HFFc6 (cell line): ENCODE results near the gene FIS1. TPM values are rescaled to one million over a fixed set of nuclear protein-coding genes. Genes with fewer than 3 reads are reported as not detected.
"Not testable (repeated sequence)": the region's sequence is repeated elsewhere in the genome, so short reads cannot be mapped to it uniquely, and the experiment has no call there.

Experiments used
- DNase-seq: peaks from one replicate; pipeline ENCODE4 v3.0.0-alpha.2; 2018
- H3K27ac Mint-ChIP-seq: 2 replicates; pipeline ENCODE4 v1.8.0; 2020; ENCODE audit warnings: mild to moderate bottlenecking, mixed read lengths
- H3K27me3 Mint-ChIP-seq: 2 replicates; pipeline ENCODE4 v1.8.0; 2021; ENCODE audit warnings: mild to moderate bottlenecking, moderate library complexity, mixed read lengths; ENCODE audit not compliant: insufficient read depth
- H3K36me3 Mint-ChIP-seq: 2 replicates; pipeline ENCODE4 v1.8.0; 2021; ENCODE audit warnings: low read depth, mixed read lengths
- H3K4me1 Mint-ChIP-seq: 2 replicates; pipeline ENCODE4 v1.8.0; 2020; ENCODE audit warnings: low read depth, mixed read lengths
- H3K4me3 Mint-ChIP-seq: 2 replicates; pipeline ENCODE4 v1.8.0; 2020; ENCODE audit warnings: mild to moderate bottlenecking, moderate library complexity, mixed read lengths
- H3K9me3 Mint-ChIP-seq: 2 replicates; pipeline ENCODE4 v1.8.0; 2020; ENCODE audit warnings: mild to moderate bottlenecking, mixed read lengths
- CTCF ChIP-seq: fragments of 200-600 bp; sonication (generic); IDR thresholded peaks from 2 replicates; pipeline ENCODE4 v1.5.0; 2021; ENCODE audit warnings: antibody characterized with exemption, mild to moderate bottlenecking
- total RNA-seq, 6 experiments: library from RNA; stranded (reverse); fragmentation: NEBNext Ultra II Directional; extraction: Animal tissue kit (Norgen Biotek cat#: 25700); gene quantifications; 2 replicates in 1 of 6; 3 replicates in 5 of 6; pipeline ENCODE4 v1.2.3, GENCODE V29; 2021

Gene FIS1
- total RNA-seq, 6 experiments from 2014 or later = 160 to 220 (median 192) TPM

DNA sequence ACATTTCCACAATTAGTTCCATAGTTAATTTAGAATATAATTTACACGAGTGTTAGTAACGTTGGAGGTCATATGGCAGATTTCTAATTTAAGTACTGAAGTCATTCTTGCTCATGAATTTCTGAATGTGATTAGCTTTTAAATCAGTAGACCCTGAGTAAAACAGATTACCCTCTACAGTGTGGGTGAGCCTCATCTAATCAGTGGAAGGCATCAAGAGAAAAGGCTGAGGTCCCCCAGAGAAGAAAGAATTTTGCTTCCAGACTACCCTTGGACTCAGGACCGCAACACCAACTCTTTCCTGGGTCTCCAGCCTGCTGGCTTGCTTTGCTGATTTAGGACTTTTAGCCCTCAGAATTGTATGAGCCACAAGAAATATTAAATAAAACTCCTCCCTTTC lies 43.6 kb upstream of the FIS1 start:
- Mint-ChIP-seq H3K36me3 (no peaks in the 10 kb centered on the region), H3K4me1 (peaks cover 10% of the 10 kb centered on the region; the same call in 1 of the 2 replicates), H3K9me3 (no peaks in the 10 kb centered on the region), H3K27ac (no peak overlapping the region), H3K4me3 (no peak overlapping the region), H3K27me3 (peaks cover 52% of the 10 kb centered on the region)
- DNase-seq = no peak
- no peak for TF ChIP-seq CTCF

- H3K9me3 Mint-ChIP-seq = no peaks in the 10 kb centered on the region
- no peak for DNase-seq
- no peaks in the 10 kb centered on the region for H3K36me3 Mint-ChIP-seq
- peaks cover 47% of the 10 kb centered on the region for H3K27me3 Mint-ChIP-seq
- no peak overlapping the region for H3K4me3 Mint-ChIP-seq
- no peak overlapping the region for H3K27ac Mint-ChIP-seq
- H3K4me1 Mint-ChIP-seq = 0 out of 2 replicates have a peak, but pooled peaks cover 5% of the 10 kb centered on the region
- no peak for TF ChIP-seq CTCF
Observed at GRCh38 chr7:101287032-101287431, 42.2 kb upstream of the FIS1 start.

DNA sequence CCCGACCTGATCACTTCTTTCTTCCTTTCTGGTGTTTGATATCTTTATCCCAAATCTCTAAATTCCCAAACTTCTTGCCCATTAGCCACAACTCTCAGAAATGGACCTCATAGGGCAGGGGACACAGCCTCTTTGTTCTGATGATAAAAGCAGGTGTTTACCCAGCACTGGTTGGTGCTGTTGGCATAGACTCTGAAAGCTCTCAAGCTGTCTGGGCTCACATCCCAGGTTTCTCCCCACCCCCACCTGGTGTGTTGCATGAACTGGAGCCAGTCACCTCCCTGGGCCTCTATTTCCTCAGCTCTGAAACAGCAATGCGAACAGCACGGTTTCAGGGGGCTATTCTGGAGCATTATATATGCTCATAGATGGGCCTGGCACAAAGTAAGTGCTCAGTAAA lies 41.0 kb upstream of the FIS1 start:
- H3K36me3 Mint-ChIP-seq, H3K9me3 Mint-ChIP-seq, H3K4me3 Mint-ChIP-seq, H3K27ac Mint-ChIP-seq, DNase-seq, H3K4me1 Mint-ChIP-seq: not testable (repeated sequence)
- H3K27me3 Mint-ChIP-seq = peaks cover 49% of the 10 kb centered on the region

- no peak for DNase-seq
- no peak for TF ChIP-seq CTCF
- peaks cover 47% of the 10 kb centered on the region for H3K27me3 Mint-ChIP-seq
- H3K4me1 Mint-ChIP-seq = no peaks in the 10 kb centered on the region
- no peak overlapping the region for H3K27ac Mint-ChIP-seq
- no peaks in the 10 kb centered on the region for H3K36me3 Mint-ChIP-seq
- no peaks in the 10 kb centered on the region for H3K9me3 Mint-ChIP-seq
- no peak overlapping the region for H3K4me3 Mint-ChIP-seq
Observed at GRCh38 chr7:101285171-101285570, 40.3 kb upstream of the FIS1 start.

DNA sequence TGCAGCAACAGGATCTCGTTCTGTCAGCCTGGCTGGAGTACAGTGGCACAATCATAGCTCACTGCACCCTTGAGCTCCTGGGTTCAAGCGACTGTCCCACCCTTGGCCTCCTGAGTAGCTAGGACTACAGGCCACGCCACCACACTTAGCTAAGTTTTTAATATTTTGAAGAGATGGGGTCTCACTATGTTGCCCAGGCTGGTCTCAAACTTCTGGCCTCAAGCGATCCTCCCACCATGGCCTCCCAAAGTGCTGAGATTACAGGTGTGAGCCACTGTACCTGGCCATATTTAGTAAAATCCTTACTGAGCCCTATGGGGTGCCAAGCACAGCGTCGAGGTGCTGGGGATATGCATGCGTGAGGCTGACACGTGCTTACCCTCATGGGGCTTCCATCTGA lies 36.0 kb upstream of the FIS1 start:
- not testable (repeated sequence) for H3K4me1 Mint-ChIP-seq, DNase-seq, H3K36me3 Mint-ChIP-seq, H3K9me3 Mint-ChIP-seq, H3K4me3 Mint-ChIP-seq, H3K27ac Mint-ChIP-seq
- peaks cover 32% of the 10 kb centered on the region for H3K27me3 Mint-ChIP-seq

DNA sequence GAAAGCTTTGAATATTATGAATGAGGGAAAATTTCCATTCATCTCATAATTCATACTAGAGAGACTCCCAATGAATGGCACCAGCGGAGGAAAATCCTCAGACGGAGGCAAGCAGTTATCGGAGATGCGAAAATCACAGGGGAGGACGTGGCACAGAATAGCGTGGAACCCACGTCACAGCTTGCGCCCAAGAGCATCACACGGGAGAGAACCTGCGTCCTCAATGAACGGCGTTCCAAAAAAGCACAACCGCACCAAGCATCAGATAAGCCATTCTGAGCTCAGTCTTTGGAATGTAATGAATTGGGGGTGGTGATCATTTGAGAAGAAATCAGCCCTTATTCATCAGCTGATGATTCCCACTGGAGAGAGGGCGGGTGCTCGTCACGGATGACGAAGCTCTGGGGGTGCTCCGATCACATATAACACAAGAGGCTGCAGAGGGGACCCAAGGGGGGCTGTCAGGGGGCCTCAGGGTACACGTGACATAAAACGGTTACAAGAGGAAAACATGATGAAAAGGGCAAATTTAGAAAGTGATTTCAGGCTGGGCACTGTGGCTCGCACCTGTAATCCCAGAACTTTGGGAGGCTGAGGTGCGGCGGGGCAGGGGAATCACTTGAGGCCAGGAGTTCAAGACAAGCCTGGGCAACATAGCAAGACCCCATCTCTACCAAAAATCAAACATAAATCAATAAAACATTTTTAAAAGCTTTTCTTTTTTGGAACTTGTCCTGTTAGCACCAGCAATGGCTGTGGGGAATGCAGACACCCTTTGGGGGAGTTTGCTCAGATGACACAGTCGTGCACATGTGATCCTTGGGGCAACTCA lies 33.8 kb upstream of the FIS1 start:
- Mint-ChIP-seq H3K27ac (no peak overlapping the region), H3K4me1 (peaks cover 7% of the 10 kb centered on the region; the same call in 1 of the 2 replicates), H3K4me3 (no peak overlapping the region), H3K36me3 (no peaks in the 10 kb centered on the region), H3K27me3 (peaks cover 35% of the 10 kb centered on the region), H3K9me3 (no peaks in the 10 kb centered on the region)
- no peak for TF ChIP-seq CTCF
- no peak for DNase-seq
